Fibroblast of pulmonary artery (primary cell): ENCODE measurements around the gene FAT4.
A peak's percentile ranks its signal among the peaks of the same experiment; 100 is the strongest.

Experiments used
- DNase-seq: peaks from one replicate; pipeline ENCODE4 v3.0.0-alpha.2; 2010; ENCODE audit warnings: low read depth
- H3K4me3 ChIP-seq: replicated peaks from 2 replicates; pipeline ENCODE4 v1.5.1; 2011; ENCODE audit warnings: low read depth, mild to moderate bottlenecking, control low read depth, low read length, moderate library complexity
- CTCF ChIP-seq: IDR thresholded peaks from 2 replicates; pipeline ENCODE4 v1.5.1; 2011; ENCODE audit warnings: mild to moderate bottlenecking, control low read depth, low read length, inconsistent platforms; ENCODE audit errors: missing control alignments

FAT4 gene, protein sequence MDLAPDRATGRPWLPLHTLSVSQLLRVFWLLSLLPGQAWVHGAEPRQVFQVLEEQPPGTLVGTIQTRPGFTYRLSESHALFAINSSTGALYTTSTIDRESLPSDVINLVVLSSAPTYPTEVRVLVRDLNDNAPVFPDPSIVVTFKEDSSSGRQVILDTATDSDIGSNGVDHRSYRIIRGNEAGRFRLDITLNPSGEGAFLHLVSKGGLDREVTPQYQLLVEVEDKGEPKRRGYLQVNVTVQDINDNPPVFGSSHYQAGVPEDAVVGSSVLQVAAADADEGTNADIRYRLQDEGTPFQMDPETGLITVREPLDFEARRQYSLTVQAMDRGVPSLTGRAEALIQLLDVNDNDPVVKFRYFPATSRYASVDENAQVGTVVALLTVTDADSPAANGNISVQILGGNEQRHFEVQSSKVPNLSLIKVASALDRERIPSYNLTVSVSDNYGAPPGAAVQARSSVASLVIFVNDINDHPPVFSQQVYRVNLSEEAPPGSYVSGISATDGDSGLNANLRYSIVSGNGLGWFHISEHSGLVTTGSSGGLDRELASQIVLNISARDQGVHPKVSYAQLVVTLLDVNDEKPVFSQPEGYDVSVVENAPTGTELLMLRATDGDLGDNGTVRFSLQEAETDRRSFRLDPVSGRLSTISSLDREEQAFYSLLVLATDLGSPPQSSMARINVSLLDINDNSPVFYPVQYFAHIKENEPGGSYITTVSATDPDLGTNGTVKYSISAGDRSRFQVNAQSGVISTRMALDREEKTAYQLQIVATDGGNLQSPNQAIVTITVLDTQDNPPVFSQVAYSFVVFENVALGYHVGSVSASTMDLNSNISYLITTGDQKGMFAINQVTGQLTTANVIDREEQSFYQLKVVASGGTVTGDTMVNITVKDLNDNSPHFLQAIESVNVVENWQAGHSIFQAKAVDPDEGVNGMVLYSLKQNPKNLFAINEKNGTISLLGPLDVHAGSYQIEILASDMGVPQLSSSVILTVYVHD (N-terminal part only)

GRCh38 chr4:125314676-125315575, at the start of gene FAT4:
FAT4 (plus strand) TSS chr4:125314955; CDS start chr4:125316412, 1,457 bp downstream.
- peak within 1 kb of the TSS; percentile 92 for H3K4me3 ChIP-seq
- TF ChIP-seq CTCF: peak; percentile 20
- peak; percentile 99 for DNase-seq

DNA sequence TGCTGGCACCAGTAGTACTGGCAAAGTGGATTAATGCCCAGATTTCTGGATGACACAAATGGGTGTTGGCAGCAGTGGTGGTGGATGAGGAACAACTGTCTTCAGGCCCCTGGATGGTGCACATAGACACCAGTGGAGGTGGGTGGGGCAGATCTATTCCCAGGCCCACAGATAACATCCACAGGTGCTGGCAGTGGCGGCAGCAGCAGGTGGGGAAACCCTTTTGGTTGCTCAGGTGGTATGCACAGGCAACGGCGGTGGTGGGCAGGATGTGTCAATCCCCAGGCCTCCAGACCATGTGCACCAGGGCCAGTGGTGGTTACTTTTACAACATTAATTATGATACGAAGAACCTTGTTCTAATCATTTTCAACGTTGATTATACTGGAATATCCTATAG, 48.9 kb upstream of the FAT4 start:
- TF ChIP-seq CTCF: no peak
- DNase-seq: no peak
- no peak overlapping the region for H3K4me3 ChIP-seq

DNA sequence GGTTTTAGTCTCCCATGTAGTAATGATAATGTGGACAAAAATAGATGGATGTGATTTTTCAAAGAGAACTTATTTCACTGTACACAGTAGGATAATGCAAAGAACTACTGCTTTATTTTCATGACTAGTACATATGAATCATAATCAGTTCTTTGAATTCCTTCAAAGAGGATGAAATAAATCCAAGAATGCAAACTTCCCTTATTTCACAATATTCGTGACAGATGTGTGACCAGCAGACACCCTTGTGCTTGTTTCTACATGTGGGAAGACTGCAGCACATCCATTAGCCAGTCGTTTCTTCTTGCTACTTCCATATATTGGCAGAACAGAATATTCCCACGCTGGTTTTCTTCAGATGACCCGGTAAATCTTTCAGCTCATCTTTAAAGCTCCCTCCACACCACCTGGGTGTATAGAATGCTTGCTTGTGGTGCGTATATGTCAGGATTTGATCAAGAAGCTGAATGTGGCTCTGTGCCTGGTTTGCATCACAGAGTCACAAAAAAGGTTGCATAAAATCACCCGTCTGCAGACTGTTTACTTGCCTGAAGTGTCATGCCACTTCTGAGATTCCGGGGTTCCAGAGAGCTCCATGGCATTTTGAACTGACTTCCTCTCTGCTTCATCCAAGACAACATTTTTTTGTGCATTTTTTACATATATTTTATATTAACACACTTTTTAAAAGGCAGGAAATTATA, 47.7 kb upstream of the FAT4 start:
- peak; percentile 88 for DNase-seq
- TF ChIP-seq CTCF: no peak
- H3K4me3 ChIP-seq: no peak overlapping the region

DNA sequence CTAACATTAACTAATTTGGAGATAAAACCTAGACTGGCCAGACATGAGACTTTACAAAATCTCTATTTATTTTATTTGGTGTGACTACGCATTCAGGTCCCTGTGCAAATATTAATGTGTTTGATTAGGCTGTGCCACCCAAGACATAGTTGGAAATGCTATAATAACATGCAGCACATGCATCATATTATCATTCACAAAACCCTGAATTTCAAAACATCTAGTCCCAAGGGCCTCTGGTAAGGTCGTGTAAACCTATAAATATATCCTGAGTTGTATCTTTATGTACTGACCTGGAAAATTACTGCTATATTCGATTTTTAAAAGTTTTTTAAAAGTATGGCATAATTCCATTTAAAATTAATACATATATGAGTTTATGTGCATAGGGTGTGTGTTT, 47.1 kb upstream of the FAT4 start:
- H3K4me3 ChIP-seq: no peak overlapping the region
- no peak for DNase-seq

GRCh38 chr4:125268068-125268755, 46.5 kb upstream of the FAT4 start:
- no peak for DNase-seq
- TF ChIP-seq CTCF: no peak
- H3K4me3 ChIP-seq: no peak overlapping the region

More for the DNA sequence above, 47.1 kb upstream of the FAT4 start:
- no peak for TF ChIP-seq CTCF
